Adrenal gland (tissue), 5 donors: ENCODE measurements around the gene SLC25A38.

Source experiments
- POLR2A ChIP-seq, 2 donors: fragments of 450-650 bp; IDR thresholded peaks; one replicate each; pipeline ENCODE4 v1.6.1; 2017; ENCODE audit warnings: antibody characterized with exemption in 2 of 2, mild to moderate bottlenecking in 2 of 2, moderate library complexity in 1 of 2
- TF ChIP-seq, protein P1 (sequence below), 6 experiments: fragments of 450-650 bp in 4 of 6; fragments of 200-600 bp in 2 of 6; sonication (generic) in 1 of 6; IDR thresholded peaks; 1 replicate in 5 of 6; 2 replicates in 1 of 6; pipeline versions ENCODE4 v1.5.1 to v1.8.0; 2016 to 2021; ENCODE audit warnings: antibody characterized with exemption in 6 of 6, mild to moderate bottlenecking in 2 of 6, moderate library complexity in 1 of 6
- donor health status: DM: no; HTN: no; CAD: no.

DNA sequence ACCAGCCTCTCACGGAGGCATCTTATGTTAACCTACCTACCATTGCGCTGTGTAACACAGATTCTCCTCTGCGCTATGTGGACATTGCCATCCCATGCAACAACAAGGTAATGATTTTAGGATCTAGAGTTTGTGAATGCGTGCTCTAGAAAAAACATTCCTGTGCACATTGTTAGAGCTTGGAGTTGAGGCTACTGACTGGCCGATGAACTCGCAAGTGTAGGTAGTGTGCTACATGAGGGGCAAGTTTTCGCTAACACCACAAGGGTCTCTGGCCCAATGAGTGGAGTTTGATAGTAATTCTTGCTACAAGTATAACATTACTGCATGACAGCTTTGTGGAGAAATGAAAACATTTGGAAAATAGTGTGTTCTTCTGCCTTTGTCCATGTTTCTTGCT is 27.7 kb downstream of the SLC25A38 start:
- no peak for TF ChIP-seq POLR2A (IDR thresholded peaks at IDR 0.05)
- TF ChIP-seq, protein P1, sequence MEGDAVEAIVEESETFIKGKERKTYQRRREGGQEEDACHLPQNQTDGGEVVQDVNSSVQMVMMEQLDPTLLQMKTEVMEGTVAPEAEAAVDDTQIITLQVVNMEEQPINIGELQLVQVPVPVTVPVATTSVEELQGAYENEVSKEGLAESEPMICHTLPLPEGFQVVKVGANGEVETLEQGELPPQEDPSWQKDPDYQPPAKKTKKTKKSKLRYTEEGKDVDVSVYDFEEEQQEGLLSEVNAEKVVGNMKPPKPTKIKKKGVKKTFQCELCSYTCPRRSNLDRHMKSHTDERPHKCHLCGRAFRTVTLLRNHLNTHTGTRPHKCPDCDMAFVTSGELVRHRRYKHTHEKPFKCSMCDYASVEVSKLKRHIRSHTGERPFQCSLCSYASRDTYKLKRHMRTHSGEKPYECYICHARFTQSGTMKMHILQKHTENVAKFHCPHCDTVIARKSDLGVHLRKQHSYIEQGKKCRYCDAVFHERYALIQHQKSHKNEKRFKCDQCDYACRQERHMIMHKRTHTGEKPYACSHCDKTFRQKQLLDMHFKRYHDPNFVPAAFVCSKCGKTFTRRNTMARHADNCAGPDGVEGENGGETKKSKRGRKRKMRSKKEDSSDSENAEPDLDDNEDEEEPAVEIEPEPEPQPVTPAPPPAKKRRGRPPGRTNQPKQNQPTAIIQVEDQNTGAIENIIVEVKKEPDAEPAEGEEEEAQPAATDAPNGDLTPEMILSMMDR (IDR thresholded peaks at IDR 0.05) = no peak
